GM19397 (cell line): ENCODE data around the gene PIPOX.

Source experiments
- ATAC-seq: cut with Tn5 transposase; IDR thresholded peaks from one replicate; pipeline ENCODE4 v1.9.1; 2021; ENCODE audit warnings: mild to moderate bottlenecking, moderate library complexity; ENCODE audit not compliant: unreplicated experiment

PIPOX gene

DNA sequence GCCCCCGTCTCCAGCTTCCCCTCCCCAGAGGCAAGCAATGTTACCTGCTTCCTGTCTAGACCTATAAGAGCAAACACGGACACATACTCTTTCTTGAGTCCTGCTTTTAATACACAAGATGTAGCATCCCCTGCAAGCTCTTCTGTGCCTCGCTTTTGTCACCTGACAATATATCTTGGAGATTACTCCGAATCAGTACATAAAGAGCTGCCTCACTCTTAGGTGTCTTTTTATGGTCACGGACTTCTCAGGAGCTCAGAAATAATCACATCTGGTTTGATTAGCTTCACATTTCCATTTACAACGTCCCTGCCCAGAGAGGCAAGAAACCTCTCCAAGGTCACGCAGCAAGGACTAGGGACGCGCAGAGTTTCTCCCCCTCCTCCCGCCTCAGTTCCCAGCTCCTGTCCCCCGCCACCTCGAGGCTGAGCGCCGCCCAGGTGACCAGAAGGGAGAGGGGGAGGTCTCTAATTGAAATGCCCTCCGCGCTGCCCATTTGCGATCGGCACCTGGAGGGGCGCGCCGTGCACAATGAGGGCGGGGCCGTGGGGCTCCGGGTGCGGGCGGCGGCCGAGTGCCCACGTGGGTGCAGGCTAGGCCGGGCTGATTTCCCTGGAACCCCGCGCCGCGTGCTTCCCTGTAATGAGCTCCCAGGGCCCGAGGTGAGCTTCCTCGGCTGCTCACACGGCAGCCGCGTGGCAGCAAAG, 23.3 kb upstream of the PIPOX start:
- ATAC-seq: no peak

DNA sequence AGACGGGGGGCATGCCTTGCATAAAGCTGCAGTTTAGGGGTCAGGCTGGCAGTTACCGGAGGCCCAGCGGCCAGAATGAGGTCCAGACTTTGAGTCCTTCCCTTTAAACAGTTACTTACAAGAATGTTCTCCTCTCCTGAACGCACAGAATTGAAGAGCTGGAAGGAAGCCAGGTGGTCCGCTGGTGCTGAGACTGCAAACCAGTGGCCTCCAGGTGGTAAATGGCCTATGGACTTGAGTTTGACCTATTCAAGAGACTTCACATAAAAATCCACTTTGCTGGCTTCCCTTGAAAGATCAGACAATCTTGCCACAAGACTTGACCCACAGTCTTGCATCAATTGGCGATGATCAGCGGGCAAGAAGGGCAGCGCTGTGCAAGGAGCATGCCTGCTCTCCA, 22.4 kb upstream of the PIPOX start:
- no peak for ATAC-seq

DNA sequence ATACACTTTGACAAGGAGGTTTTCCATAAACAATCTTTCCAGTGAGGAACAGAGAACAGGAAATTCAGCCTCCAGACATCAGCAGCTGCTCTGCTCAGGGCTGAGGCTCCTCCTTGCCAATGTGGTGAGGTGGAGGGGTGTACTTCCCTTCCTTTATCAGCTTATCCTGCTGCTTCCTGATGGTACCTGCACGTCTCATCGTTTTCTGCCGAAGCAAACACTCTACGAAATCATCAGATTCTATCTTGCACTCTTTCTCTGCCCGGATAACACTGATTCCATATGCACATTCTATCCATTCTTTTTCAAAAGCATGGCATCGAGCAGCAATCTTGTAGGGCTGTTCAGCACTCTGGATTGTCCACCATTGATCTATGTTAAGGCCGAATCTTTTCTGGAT, 21.7 kb upstream of the PIPOX start:
- ATAC-seq: no peak

DNA sequence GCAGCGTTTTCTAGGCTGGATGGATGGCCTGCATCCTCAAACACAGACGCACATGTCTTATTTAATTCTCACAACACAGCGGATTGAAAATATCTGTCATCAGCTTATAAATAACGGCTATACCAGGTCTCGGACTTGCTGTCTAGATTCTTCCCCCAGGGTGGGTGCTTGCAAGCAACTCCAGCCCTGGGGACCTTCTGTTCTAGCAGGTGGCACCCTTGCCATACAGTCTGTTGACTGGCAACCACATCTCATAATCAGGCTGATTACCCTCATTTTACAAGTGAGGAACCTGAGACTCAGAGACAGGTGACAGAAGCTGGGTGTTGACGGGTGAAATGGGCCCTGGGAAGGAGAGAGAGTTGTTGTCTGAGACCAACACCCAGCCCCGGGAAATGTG, 20.9 kb upstream of the PIPOX start:
- ATAC-seq: no peak

DNA sequence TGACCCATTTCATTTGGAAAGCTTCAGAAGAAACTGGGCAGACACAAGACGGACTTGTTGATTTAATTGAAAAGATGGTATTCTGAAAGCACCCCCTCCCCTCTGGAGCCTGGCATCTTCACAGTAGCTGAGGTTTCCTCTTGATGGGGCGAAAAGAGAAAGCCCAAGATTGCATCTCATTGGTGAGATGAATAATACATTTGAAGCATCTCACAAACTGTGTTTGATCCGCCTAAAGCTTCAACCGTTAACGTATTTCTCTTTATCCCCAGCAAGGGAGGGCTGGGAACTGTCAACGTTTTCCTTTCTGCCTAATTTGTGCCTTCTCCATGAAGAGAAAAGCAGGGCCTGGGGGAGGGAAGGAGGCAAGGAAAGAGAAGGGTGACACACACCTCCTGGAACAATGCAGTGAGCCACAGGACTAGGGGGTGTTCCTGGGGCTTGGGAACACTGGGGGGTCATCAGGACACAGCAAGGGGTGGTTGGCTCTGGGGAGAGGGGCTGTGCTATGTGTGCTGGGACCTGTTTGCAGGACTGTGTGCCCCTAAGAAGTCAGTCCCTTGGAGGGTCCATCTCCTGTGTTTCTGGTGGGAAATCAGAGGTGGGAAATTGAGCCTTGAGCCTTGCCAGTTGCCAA, 18.5 kb upstream of the PIPOX start:
- no peak for ATAC-seq

DNA sequence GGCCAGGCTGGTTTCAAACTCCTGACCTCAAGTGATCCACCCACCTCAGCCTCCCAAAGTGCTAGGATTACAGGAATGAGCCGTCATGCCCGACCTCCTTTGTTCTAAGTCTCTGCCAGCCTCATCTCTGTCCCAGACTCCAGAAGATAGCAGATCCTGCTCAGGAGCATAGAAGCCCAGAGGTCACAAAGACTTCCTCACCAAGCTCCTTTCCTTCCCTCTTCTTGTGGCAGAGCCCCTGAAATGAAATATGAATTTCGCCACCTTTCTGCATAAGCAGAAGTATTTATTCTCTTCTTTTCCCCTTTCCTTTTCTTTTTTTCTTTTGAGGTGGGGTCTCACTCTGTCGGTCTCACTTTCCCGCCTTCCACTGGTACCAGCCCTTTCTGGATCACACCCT, 11.5 kb upstream of the PIPOX start:
- ATAC-seq: no peak

DNA sequence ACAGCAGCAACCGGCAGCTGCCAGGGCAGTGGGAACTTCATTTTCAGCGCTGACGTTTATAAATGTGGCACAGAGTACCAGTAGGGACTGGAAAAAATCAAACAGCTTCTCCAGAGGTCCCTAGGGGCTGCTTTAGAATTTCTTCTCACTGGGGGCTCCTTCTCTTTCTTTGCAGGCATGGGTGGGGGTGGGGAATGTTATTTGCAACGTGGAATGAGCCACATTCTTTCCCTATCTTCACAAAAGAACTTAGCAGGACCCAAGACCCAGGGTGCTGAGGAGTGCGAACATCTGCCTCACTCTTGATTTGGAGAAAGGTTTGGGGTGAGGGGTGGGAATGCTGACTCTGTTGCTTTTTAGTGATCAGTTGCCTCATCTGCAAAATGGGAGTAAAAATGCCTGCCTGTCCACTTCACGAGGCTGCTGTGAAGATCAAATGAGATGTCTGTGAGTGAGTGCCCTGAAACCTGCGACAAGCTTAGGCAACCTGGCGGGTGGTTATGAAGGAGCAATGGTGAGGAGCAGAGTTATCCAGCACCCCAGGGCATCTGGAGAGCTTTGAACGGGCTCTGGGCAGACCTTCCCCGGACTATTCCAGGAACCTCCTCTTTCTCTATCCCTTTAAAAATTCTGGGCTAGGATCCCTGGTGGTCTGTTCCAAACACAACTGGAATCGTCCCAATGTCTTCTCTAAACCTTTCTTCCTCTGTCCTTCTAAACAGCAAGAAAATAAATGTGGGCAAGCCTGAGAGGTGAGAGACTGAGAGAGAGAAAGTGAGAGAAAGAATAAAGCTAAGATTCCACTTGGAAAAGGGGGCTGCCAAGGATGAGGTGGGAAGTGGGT, 10.7 kb upstream of the PIPOX start:
- ATAC-seq: no peak

DNA sequence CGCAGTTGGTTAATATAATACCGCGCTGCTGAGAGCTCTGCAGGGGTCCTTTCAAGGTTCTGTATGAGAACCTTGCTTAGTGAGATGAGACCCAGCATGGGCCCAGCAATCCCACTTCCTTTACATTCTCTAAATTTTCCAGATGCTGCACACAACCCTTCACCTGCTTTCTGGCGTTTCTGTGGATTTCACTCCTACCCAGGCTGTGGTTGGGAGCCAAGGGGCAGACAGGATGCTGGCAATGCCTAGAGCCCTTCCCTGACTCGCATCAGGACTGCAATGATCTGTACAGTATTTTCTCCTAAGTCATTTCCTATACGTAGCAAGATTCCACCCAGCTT, 10.1 kb upstream of the PIPOX start:
- ATAC-seq: no peak

DNA sequence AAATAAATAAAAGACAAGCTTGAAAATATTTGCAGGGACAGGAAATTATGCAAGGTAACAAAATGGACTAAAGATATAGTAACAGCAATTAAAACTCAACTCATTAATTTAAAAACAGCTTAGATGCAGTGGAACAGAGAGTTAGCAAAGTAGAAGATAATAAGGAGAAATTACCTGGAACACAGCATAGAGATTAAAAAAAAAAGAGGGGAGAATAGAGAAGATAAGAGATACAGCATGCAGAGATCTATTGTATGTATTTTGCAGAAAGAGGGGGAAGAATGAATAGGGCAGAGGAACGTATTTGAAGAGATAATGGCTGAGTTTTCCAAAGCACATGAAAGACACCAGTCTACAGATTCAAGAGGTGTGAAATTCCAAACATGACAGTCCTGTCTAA, 8.4 kb upstream of the PIPOX start:
- ATAC-seq: no peak

DNA sequence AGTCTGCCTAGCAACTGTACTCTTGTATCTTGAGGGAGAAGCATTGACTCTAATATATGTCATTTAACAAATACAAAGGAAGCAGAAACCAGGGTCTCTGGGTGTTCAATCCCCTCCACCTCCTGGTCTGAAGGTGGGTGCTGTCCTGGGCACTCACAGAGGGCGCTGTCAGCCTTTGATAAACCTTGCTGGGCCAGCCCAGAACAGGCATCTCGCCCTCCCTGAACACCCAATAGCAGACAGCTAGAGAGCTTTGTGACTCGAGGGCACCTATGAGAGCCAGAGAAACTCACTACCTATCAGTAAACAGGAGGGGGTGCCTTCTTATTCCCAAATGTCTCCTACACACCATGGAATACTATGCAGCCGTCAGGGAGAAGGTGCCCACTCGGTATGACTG, 6.4 kb upstream of the PIPOX start:
- ATAC-seq: no peak

DNA sequence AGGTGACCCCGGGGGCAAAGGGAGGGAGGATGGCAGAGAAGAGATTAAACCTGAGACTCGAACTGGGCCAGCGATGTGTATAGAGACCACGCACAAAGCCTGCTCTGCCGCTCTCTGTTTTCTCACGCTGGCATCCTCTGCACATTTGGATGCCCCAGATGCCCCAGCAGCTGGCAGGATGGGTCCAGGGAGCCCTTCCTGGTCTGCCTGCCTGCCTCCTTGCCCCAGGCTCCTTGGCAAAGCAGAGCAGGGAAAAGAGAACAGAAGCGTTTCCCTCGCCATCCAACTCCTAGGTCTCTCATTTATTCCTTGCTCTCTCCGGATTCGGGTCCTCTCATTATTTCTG, 5.2 kb upstream of the PIPOX start:
- no peak for ATAC-seq

DNA sequence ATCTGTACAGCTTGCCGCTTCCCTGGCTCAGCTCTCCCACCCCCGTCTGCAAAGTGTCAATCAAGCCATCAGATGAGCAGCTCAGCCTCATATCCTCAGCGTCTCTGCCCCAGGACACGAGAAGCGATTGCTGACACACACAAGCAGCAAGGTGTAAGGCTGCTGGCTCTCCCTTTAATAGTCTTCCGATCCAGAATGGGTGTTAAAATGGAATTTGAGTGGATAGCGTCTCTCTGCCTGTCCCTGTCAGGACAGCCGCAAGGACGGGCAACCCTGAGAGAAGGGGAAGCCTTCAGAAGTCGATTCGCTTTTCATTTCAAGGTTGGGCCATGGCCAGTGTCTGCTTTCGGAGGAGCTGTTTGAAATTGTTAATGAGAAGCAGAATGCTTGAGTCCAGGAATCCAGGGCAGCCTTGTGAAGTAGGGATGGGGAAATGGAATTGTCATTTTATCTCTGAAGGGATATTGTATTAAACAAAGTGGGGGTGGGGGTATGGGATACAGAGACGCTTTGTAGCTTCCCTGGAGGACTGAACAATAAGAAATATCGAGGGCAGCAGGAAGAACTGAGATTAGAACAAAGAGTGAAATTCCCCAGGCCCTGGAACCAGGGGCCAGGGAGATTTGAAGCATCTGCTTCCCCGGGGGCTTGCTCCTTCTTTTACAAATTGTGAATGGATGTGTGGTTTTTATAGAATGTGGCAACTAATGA, 4.7 kb upstream of the PIPOX start:
- no peak for ATAC-seq

DNA sequence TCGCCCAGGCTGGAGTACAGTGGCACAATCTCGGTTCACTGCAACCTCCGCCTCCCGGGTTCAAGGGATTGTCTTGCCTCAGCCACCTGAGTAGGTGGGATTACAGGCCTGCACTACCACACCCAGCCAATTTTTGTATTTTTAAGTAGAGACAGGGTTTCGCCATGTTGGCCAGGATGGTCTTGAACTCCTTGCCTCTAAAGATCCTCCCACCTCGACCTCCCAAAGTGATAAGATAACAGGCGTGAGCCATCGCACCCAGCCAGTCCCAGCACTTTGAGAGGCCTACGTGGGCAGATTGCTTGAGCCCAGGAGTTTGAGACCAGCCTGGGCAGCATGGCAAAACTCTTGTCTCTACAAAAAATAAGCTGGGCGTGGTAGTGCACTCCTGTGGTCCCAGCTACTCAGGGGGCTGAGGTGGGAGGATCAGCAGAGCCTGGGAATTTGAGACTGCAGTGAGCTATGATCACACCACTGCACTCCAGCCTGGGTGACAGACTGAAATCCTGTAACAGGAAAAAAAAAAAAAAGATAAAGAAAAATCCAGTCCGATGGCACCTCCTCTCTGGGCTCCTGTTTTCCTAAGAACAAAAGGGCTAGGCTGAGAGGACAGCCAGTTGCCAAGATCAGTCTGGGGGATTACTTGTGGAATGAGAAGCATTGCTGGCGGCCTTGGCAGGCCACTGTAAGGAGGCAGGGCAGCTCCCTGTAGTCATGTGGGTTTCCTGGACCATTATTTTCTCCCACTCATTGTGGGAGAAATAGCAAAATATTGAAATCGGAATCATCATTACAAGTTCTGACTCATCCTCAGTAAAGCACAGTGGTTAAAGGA, 3.0 kb upstream of the PIPOX start:
- ATAC-seq: no peak

DNA sequence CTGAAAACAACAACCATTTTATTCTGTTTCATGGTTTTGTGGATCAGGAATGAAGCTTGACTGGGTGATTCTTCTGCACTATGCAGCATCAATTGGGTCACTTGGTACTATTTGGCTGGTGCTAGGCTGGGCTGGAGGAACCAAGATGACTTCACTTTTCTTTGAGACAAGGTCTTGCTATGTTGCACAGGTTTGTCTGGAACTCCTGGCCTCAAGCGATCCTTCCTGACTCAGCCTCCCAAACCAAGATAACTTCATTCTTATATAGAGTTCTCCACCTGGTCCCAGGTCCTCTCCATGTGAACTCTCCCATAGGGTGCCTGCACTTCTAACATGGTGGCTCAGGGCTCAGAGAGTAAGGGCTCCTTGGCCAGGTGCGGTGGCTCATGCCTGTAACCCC, 1.9 kb upstream of the PIPOX start:
- no peak for ATAC-seq

DNA sequence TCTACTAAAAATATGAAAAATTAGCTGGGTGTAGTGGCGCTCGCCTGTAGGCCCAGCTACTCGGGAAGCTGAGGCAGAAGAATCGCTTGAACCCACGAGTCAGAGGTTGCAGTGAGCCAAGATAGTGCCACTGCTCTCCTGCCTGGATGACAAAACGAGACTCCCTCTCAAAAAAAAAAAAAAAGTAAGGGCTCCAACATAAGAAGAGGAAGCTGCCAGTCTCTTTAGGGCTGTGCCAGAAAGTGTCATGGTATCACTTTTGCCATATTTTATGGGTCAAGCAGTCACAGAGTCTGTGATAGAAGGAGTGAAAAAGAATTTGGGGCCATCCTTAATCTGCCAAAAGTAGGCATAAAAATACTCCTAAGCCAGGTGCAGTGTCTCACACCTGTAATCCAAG, 1.4 kb upstream of the PIPOX start:
- no peak for ATAC-seq

DNA sequence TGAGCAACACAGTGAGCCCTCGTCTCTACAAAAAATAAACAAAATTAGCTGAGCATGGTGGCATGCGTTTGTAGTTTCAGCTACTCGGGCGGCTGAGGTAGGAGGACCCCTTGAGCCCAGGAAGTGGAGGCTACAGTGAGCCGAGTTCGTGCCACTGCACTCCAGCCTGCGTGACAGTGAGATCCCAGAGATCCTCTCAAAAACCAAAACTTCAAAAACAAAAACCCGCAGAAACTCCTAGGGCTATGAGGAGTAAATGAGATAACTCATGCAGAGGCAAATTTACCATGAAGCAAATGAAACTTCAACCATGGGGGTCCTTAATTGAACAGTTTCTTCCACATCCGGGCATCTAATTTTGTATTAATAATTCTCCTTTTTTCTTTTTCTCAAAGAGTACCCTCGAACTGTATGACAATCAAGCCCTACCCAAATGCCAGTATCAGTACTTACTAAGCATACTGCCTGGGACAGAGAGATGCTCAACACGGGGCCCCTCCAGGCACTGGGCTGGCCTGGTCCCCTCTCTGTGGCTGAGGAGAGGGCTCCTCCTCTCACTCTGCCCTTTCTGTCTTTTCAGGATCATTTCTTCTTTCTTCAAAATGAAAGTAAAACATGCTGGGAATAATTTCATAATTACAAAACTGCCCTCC, 789 bp upstream of the PIPOX start:
- ATAC-seq: no peak

DNA sequence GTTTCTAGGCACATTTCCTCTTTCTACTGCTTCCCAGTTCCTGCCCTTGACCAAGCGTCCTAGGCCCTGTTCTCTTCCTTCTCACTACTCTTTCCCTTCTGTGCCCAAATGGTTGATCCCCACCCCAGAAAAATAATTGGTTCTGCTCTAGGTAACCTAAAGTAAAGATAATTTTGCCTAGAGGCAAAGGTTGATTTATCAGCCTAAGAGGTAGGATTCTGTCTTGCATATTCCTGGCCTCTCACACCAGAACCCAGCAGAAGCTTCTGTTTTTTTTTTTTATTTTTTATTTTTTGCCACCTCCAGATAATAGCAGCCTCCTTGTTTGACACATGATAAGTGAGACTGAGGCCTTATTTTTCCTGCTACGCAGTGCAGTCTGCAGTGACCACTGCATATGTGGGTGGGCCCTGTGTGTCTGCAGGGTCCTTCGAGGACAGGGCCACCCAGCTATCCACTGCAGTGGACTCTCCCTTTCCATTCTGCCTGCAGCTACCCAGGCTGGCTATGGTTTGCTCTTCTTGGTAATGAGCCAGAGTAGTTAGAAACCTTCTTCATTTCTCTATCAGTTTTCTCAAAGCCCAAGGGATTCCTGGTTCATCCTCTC, 701 bp downstream of the PIPOX start:
- ATAC-seq: no peak

DNA sequence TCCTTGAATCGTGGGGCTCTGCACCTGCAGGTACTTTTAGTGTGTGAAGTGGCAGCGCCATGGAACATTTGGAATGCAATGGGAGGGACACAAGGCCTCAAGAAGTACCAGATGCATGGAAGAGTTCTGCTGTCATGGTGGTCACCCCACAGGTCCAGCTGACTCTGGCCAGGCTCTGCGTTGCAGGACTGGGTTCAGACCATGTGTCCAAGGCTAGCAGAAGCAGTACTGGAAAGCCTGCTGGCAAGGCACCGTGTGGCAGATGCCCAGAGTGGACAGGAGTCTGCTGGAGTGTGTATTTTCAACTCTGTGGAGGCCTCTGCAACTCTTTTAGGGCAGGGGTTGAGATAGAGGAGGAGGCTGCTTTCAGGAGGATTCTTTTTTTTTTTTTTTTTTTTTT, 2.1 kb downstream of the PIPOX start:
- ATAC-seq: no peak

DNA sequence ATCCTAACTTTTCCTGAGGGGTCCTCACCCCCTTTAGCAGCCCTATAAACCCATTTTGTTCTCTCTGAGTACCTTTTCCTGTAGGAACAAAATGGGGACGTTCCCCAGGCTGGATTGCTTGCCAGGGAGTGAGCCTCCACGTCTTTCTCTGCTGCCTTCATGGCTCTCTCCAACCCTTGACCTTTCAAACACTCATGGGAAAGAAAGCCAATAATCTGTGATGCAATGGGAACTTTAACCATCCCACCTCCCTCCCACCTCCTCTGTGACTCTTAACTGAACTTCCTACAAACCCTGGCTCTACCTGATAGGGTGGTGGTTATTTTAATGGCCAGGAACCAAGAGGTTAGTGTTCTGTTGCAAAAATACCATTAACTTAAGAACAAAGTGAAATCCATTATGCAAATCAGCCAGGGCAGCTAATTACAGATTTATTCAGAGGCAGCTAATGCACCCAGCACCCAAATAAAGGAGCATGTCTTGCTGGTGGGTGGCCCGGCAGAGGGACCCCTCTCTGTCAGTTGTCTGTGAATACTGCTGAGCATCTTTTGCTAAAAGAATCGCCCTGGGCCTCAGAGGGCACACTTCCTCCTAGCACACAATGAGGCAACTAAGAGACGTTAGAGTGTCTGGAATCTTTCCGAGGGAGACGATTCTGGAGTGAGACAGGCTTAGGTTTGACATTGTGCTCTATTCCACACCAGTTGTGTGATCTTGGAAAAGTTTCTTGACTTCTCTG, 3.0 kb downstream of the PIPOX start:
- no peak for ATAC-seq
